ENCODE data around the gene NT5M. TPM values are rescaled to one million over a fixed set of nuclear protein-coding genes. Genes with fewer than 3 reads are reported as not detected.

NT5M gene
- total and polyA plus RNA-seq, 10 donors = 1.2 to 3.6 (median 2.6) TPM

DNA sequence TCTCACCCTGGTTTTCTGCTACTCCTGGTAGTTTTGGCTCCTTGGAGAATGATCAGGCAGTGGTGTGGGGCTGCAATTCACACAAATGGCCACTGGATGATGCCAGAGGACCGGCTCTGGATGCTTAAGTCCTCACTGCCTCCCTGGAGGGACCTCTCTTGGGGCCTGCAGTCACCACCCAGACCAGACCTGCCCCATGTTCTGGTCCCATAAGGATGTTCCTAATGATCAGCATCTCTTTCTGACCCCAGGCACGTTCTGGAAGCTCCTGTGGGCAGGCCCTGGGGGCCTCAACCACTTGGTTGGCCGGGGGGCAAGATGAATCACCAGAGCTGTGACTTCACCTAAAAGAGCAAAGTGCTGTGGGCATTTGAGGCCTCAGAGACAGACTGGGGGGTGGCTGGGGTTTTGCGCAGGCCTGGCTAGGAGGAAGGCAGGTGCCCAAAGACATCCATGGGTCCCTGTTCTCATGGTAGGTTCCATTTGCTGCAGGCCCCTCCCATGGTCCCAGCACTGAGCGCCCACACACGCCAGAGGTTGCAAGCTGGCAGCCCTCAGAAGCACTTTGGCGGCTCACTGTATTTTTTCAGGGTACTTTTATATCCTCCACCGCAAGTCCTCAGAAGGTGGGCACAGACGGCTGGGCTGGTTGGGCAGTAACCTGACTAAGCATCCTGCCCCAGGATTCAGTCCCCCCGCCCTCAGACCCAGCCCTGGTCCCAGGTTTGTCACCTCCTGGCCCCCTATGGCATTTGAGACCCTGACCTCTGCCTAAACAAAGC lies 53.2 kb downstream of the NT5M start:
- WGBS, 5 donors = 60 to 71% (median 64%) methylated on average over 9 to 10 of the region's 10 CpGs
- H3K27me3 ChIP-seq (replicated peaks in 1 of 7) = no peaks in the 10 kb centered on the region
- peaks cover 0 to 19% (median 0%) of the 10 kb centered on the region in 8 donors for H3K9me3 ChIP-seq
- H3K27ac ChIP-seq = no peak overlapping the region
- H3K4me1 ChIP-seq = peaks cover 0 to 34% (median 10%) of the 10 kb centered on the region in 6 donors
- DNase-seq = peak; percentile 83
- H3K36me3 ChIP-seq = no peaks in the 10 kb centered on the region
- intact Hi-C loops (cut with DNase I; ENCODE audit: low total_unique reads) = loop anchor here (2.0 to 5.0 kb wide), 3 partner anchors 81 to 284 kb away; no protein-coding TSS in a partner anchor
- TF ChIP-seq, protein P1, sequence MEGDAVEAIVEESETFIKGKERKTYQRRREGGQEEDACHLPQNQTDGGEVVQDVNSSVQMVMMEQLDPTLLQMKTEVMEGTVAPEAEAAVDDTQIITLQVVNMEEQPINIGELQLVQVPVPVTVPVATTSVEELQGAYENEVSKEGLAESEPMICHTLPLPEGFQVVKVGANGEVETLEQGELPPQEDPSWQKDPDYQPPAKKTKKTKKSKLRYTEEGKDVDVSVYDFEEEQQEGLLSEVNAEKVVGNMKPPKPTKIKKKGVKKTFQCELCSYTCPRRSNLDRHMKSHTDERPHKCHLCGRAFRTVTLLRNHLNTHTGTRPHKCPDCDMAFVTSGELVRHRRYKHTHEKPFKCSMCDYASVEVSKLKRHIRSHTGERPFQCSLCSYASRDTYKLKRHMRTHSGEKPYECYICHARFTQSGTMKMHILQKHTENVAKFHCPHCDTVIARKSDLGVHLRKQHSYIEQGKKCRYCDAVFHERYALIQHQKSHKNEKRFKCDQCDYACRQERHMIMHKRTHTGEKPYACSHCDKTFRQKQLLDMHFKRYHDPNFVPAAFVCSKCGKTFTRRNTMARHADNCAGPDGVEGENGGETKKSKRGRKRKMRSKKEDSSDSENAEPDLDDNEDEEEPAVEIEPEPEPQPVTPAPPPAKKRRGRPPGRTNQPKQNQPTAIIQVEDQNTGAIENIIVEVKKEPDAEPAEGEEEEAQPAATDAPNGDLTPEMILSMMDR (IDR thresholded peaks at IDR 0.05 in 8 of 11, conservative IDR thresholded peaks at IDR 0.05 in 3 of 11) = peak; percentile 93 to 99 (median 97)
- TF ChIP-seq POLR2A (IDR thresholded peaks at IDR 0.05) = no peak
- no peak overlapping the region for H3K4me3 ChIP-seq

DNA sequence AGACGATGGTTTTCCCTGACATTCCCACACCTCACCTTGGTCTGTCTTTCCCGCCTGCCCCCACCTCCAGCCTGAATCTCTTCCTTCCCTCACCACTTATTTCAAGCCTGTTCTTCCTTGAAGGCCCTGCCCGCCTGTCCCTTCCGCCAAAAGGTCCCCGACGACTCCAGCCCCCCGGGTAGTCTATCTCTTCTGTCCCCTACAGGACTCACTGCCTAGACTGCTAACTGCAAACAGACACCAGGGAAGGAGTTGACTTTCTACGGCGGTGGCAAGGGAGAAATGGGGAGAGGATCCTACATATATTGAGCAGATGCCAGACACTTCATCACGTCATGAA lies 53.7 kb downstream of the NT5M start:
- peaks cover 0 to 28% (median 10%) of the 10 kb centered on the region in 6 donors for H3K4me1 ChIP-seq
- H3K9me3 ChIP-seq = peaks cover 0 to 19% (median 0%) of the 10 kb centered on the region in 8 donors
- DNase-seq = no peak
- H3K27ac ChIP-seq = no peak overlapping the region
- WGBS, 5 donors = 86 to 92% (median 88%) methylated on average over 10 of the region's 10 CpGs
- H3K4me3 ChIP-seq = no peak overlapping the region
- H3K36me3 ChIP-seq = no peaks in the 10 kb centered on the region
- intact Hi-C loops (cut with DNase I; ENCODE audit: low total_unique reads) = loop anchor here (2.0 to 5.0 kb wide), 3 partner anchors 80 to 284 kb away; no protein-coding TSS in a partner anchor
- H3K27me3 ChIP-seq (replicated peaks in 1 of 7) = no peaks in the 10 kb centered on the region
- TF ChIP-seq POLR2A (IDR thresholded peaks at IDR 0.05) = no peak
- TF ChIP-seq, protein P1 (IDR thresholded peaks at IDR 0.05 in 8 of 11, conservative IDR thresholded peaks at IDR 0.05 in 3 of 11) = no peak
- no peak for TF ChIP-seq POLR2AphosphoS5 (IDR thresholded peaks at IDR 0.05)

DNA sequence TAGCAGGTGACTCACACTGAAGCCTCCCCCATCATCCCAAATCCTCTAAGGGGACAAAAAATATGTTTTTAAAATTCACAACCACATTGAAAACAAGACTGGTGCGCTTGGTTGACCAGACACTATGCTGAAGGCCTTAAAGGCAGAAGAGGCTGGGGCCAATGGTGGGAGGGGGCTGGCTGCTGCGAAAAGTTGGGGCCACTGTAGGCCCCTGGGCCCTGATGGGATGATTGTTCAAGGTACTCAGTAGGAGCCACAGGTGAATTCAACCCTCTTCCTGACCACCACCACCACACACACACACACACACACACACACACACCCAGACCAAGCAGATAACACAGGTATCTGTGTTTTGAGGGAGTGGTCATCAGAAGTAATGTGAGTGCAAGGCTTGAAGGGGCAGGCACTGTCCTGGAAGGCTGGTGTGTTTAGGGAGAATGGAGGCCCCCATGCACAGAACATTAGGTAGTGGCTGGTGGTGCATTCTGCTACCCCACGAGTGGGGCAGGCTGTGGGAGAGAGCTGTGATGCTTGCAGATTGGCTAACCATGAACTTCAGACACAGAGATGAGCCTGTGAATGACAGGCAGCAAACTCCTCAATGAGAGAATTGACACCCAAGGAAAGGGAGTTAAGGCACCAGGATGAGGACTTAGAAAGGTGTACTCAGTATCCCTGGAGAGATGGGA lies 55.0 kb downstream of the NT5M start:
- H3K9me3 ChIP-seq = peaks cover 0 to 19% (median 0%) of the 10 kb centered on the region in 8 donors
- H3K27ac ChIP-seq = peak overlapping the region in 5 of 8 donors; percentile 5 to 62 (median 44)
- H3K27me3 ChIP-seq (replicated peaks in 1 of 7) = no peaks in the 10 kb centered on the region
- WGBS, 5 donors = 66 to 73% (median 71%) methylated on average over 3 of the region's 3 CpGs
- no peaks in the 10 kb centered on the region for H3K36me3 ChIP-seq
- intact Hi-C loops (cut with DNase I; ENCODE audit: low total_unique reads) = loop anchor here (5.0 kb wide), 2 partner anchors 79 to 209 kb away; no protein-coding TSS in a partner anchor
- peaks cover 0 to 22% (median 8%) of the 10 kb centered on the region in 6 donors for H3K4me1 ChIP-seq
- TF ChIP-seq, protein P1 (IDR thresholded peaks at IDR 0.05 in 8 of 11, conservative IDR thresholded peaks at IDR 0.05 in 3 of 11) = no peak
- TF ChIP-seq POLR2AphosphoS5 (IDR thresholded peaks at IDR 0.05) (no peak), POLR2A (IDR thresholded peaks at IDR 0.05) (no peak)
- H3K4me3 ChIP-seq = no peak overlapping the region
- DNase-seq = peak; percentile 51

DNA sequence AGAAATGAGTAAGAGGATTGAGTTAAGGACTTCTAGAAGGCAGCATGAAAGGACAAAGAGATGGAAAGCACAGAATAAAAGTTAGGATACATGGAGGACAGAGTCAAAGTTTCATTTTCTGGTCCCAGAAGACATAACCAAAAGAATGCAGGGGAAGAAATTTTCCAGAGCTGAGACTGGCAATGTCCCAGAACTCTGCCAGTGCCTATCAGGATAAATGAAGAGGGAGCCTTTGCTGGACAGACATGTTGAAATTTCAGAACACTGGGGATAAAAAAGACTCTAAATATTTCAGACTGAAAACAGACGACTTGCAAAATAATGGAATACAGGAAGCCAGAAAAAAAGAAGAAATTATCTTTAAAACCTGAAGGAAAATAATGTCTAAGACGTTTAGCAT lies 55.7 kb downstream of the NT5M start:
- 51 to 73% (median 53%) methylated on average over 2 of the region's 2 CpGs for WGBS, 5 donors
- Histone ChIP-seq H3K27ac (peak overlapping the region in 5 of 8 donors; percentile 5 to 62 (median 46)), H3K27me3 (replicated peaks in 1 of 7) (no peaks in the 10 kb centered on the region), H3K9me3 (peaks cover 0 to 19% (median 0%) of the 10 kb centered on the region in 8 donors), H3K4me1 (peaks cover 0 to 27% (median 13%) of the 10 kb centered on the region in 6 donors), H3K36me3 (no peaks in the 10 kb centered on the region), H3K4me3 (no peak overlapping the region)
- intact Hi-C loops (cut with DNase I; ENCODE audit: low total_unique reads) = loop anchor here (5.0 kb wide), 2 partner anchors 78 to 208 kb away; no protein-coding TSS in a partner anchor
- TF ChIP-seq, protein P1 (IDR thresholded peaks at IDR 0.05 in 8 of 11, conservative IDR thresholded peaks at IDR 0.05 in 3 of 11) = no peak
- TF ChIP-seq POLR2AphosphoS5 (IDR thresholded peaks at IDR 0.05) = no peak
- no peak for DNase-seq

Data from spleen (tissue), 11 donors.